Measurements from ENCODE around the gene TSPAN4. TPM values are rescaled to one million over a fixed set of nuclear protein-coding genes. Genes with fewer than 3 reads are reported as not detected.

Gene TSPAN4
- total RNA-seq, 1 experiment from 2014 or later, result 50.3 TPM

DNA sequence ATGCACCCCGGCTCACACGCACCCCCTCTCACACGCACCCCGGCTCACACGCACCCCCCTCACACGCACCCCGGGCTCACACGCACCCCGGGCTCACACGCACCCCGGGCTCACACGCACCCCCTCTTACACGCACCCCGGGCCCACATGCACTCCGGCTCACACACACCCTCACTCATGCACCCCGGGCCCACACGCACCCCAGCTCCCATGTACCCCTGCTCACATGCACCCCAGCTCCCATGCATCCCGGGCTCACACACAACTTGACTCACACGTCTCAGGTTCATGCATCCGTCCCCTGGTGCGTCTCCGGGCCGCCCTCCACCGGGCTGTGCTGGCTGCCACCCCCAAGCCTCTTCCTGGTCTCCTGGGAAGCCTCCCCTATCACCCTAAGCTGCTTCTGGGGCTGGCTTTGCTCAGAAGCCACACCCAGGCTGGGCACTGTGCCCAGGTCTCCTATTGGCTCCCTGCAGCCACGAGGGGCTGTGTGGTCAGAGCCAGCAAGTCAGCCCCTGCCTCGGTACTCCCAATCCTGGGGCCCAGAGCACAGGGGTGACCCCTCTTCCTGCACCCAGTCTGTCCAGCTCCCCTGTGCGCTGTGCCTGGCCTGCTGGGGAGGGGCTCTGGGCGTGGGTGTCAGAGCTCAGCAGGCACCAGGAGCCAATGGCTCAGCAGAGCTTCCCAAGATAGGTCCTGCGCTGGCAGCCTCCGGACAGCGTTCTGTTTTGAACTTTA lies 16.9 kb downstream of the TSPAN4 start:
- Histone ChIP-seq H3K4me3 (replicated peaks in 1 of 2; ENCODE audit: low read depth in 1 of 2, low read length in 2 of 2) (no peak overlapping the region), H3K9me3 (ENCODE audit: control insufficient read depth in 1 of 2, insufficient read depth in 1 of 2, low read depth in 1 of 2, low read length in 2 of 2) (no peaks in the 10 kb centered on the region), H3K27me3 (ENCODE audit: insufficient read depth, low read length) (no peaks in the 10 kb centered on the region), H3K9me2 (ENCODE audit: insufficient read depth) (no peaks in the 10 kb centered on the region), H3K4me1 (ENCODE audit: control insufficient read depth in 1 of 2, insufficient read depth in 2 of 2, low read length in 2 of 2) (peaks cover 7 to 23% of the 10 kb centered on the region in 2 experiments), H3K36me3 (ENCODE audit: control insufficient read depth in 1 of 2, insufficient read depth in 2 of 2, low read length in 2 of 2) (no peaks in the 10 kb centered on the region), H3K4me2 (ENCODE audit: low read length) (peak overlapping the region; percentile 17; the same call in 1 of the 2 replicates), H2AFZ (ENCODE audit: low read depth, low read length, poor library complexity, severe bottlenecking) (no peak overlapping the region), H3K79me2 (ENCODE audit: insufficient read depth, low read length) (no peaks in the 10 kb centered on the region), H3K9ac (ENCODE audit: low read length) (no peak overlapping the region), H3K27ac (ENCODE audit: low read depth, low read length) (peak overlapping the region; percentile 42; the same call in 1 of the 2 replicates), H4K20me1 (ENCODE audit: insufficient read depth) (no peaks in the 10 kb centered on the region)
- ATAC-seq (peak; percentile 55), DNase-seq (ENCODE audit: low read depth, low spot score) (no peak)
- POLR2A ChIA-PET, result no interaction called here
- intact Hi-C loops (cut with micrococcal nuclease), result no loop called here
- CTCF ChIA-PET, result interaction anchor here (1.3 kb wide), 1 partner anchor 11 kb away, joined by 4 read pairs; no protein-coding TSS in a partner anchor
- no TSS peak for BruUV-seq (replicated peaks)
- no peak for TF ChIP-seq FOSL1 (IDR thresholded peaks at IDR 0.05; ENCODE audit: low read depth)
- TF ChIP-seq EZH2phosphoT487 (IDR thresholded peaks at IDR 0.05; ENCODE audit: borderline replicate concordance), result no peak
- TF ChIP-seq, protein P1, sequence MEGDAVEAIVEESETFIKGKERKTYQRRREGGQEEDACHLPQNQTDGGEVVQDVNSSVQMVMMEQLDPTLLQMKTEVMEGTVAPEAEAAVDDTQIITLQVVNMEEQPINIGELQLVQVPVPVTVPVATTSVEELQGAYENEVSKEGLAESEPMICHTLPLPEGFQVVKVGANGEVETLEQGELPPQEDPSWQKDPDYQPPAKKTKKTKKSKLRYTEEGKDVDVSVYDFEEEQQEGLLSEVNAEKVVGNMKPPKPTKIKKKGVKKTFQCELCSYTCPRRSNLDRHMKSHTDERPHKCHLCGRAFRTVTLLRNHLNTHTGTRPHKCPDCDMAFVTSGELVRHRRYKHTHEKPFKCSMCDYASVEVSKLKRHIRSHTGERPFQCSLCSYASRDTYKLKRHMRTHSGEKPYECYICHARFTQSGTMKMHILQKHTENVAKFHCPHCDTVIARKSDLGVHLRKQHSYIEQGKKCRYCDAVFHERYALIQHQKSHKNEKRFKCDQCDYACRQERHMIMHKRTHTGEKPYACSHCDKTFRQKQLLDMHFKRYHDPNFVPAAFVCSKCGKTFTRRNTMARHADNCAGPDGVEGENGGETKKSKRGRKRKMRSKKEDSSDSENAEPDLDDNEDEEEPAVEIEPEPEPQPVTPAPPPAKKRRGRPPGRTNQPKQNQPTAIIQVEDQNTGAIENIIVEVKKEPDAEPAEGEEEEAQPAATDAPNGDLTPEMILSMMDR (IDR thresholded peaks at IDR 0.05 in 2 of 3, conservative IDR thresholded peaks at IDR 0.05 in 1 of 3; ENCODE audit: borderline replicate concordance in 1 of 3, insufficient read depth in 1 of 3, low read depth in 2 of 3, low read length in 2 of 3), result no peak
- TF ChIP-seq, protein P2, sequence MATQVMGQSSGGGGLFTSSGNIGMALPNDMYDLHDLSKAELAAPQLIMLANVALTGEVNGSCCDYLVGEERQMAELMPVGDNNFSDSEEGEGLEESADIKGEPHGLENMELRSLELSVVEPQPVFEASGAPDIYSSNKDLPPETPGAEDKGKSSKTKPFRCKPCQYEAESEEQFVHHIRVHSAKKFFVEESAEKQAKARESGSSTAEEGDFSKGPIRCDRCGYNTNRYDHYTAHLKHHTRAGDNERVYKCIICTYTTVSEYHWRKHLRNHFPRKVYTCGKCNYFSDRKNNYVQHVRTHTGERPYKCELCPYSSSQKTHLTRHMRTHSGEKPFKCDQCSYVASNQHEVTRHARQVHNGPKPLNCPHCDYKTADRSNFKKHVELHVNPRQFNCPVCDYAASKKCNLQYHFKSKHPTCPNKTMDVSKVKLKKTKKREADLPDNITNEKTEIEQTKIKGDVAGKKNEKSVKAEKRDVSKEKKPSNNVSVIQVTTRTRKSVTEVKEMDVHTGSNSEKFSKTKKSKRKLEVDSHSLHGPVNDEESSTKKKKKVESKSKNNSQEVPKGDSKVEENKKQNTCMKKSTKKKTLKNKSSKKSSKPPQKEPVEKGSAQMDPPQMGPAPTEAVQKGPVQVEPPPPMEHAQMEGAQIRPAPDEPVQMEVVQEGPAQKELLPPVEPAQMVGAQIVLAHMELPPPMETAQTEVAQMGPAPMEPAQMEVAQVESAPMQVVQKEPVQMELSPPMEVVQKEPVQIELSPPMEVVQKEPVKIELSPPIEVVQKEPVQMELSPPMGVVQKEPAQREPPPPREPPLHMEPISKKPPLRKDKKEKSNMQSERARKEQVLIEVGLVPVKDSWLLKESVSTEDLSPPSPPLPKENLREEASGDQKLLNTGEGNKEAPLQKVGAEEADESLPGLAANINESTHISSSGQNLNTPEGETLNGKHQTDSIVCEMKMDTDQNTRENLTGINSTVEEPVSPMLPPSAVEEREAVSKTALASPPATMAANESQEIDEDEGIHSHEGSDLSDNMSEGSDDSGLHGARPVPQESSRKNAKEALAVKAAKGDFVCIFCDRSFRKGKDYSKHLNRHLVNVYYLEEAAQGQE (IDR thresholded peaks at IDR 0.05; ENCODE audit: low read depth), result no peak
- TF ChIP-seq SIN3A (IDR thresholded peaks at IDR 0.05; ENCODE audit: low read depth), result no peak
- TF ChIP-seq CEBPB (IDR thresholded peaks at IDR 0.05; ENCODE audit: low read depth), result no peak
- TF ChIP-seq YY1 (IDR thresholded peaks at IDR 0.05; ENCODE audit: extremely low read depth, insufficient replicate concordance, low read depth, low read length), result no peak
- TF ChIP-seq, protein P3, sequence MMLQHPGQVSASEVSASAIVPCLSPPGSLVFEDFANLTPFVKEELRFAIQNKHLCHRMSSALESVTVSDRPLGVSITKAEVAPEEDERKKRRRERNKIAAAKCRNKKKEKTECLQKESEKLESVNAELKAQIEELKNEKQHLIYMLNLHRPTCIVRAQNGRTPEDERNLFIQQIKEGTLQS (IDR thresholded peaks at IDR 0.05), result no peak
- TF ChIP-seq EGR1 (IDR thresholded peaks at IDR 0.05; ENCODE audit: low read depth), result no peak
- TF ChIP-seq RAD21 (IDR thresholded peaks at IDR 0.05; ENCODE audit: low read depth), result no peak
- TF ChIP-seq, protein P4, sequence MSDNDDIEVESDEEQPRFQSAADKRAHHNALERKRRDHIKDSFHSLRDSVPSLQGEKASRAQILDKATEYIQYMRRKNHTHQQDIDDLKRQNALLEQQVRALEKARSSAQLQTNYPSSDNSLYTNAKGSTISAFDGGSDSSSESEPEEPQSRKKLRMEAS (IDR thresholded peaks at IDR 0.05), result no peak
- TF ChIP-seq EZH2 (IDR thresholded peaks at IDR 0.05), result no peak
- TF ChIP-seq, protein P5, sequence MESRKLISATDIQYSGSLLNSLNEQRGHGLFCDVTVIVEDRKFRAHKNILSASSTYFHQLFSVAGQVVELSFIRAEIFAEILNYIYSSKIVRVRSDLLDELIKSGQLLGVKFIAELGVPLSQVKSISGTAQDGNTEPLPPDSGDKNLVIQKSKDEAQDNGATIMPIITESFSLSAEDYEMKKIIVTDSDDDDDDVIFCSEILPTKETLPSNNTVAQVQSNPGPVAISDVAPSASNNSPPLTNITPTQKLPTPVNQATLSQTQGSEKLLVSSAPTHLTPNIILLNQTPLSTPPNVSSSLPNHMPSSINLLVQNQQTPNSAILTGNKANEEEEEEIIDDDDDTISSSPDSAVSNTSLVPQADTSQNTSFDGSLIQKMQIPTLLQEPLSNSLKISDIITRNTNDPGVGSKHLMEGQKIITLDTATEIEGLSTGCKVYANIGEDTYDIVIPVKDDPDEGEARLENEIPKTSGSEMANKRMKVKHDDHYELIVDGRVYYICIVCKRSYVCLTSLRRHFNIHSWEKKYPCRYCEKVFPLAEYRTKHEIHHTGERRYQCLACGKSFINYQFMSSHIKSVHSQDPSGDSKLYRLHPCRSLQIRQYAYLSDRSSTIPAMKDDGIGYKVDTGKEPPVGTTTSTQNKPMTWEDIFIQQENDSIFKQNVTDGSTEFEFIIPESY (IDR thresholded peaks at IDR 0.05; ENCODE audit: extremely low read depth, insufficient replicate concordance, low read length), result no peak
- TF ChIP-seq POLR2A (IDR thresholded peaks at IDR 0.05; ENCODE audit: borderline replicate concordance, extremely low read depth, insufficient read depth, insufficient read length), result no peak
- TF ChIP-seq TCF7L2 (IDR thresholded peaks at IDR 0.05; ENCODE audit: borderline replicate concordance, extremely low read depth, insufficient read depth, insufficient read length), result no peak
- no peak for TF ChIP-seq SP1 (IDR thresholded peaks at IDR 0.05; ENCODE audit: low read depth)
- RAD21 ChIA-PET (ENCODE audit: low non-redundant PET in 1 of 2, low total read pairs in 2 of 2, uncharacterized antibody in 2 of 2, unreplicated experiment in 2 of 2), result interaction anchor here in 1 of 2 experiments (0.8 kb wide), 1 partner anchor 257 kb away, joined by 3 read pairs; no protein-coding TSS in a partner anchor

All from HCT116 (cell line).